K562 (cell line): Measurements from ENCODE around the gene SRSF1. TPM values are rescaled to one million over a fixed set of nuclear protein-coding genes. Genes with fewer than 3 reads are reported as not detected.

Source experiments
- ARID2 ChIP-seq: fragments of 450-650 bp; IDR thresholded peaks from 2 replicates; pipeline ENCODE4 v1.6.1; 2017; ENCODE audit warnings: antibody characterized with exemption, mild to moderate bottlenecking
- CCNT2 ChIP-seq: IDR thresholded peaks from 2 replicates; pipeline ENCODE4 v1.6.1; 2011; ENCODE audit warnings: borderline replicate concordance, low read depth, mild to moderate bottlenecking, moderate library complexity, mixed read lengths, low read length; ENCODE audit not compliant: insufficient read length; ENCODE audit errors: extremely low read depth
- EWSR1 ChIP-seq: fragments of 450-650 bp; IDR thresholded peaks from 2 replicates; pipeline ENCODE4 v1.6.1; 2018; ENCODE audit warnings: borderline replicate concordance, mild to moderate bottlenecking, low read depth, moderate library complexity; ENCODE audit not compliant: partially characterized antibody
- NONO ChIP-seq, 2 experiments: fragments of 200-400 bp in 1 of 2; fragments of 450-650 bp in 1 of 2; formaldehyde crosslinking in 1 of 2; IDR thresholded peaks; 2 replicates each; pipeline ENCODE4 v1.6.1; 2017; ENCODE audit warnings: low read depth in 2 of 2, mild to moderate bottlenecking in 2 of 2, moderate library complexity in 2 of 2, low read length in 1 of 2
- PHB ChIP-seq: fragments of 250-450 bp; sonication (Bioruptor Pico); IDR thresholded peaks from 2 replicates; pipeline ENCODE4 v1.5.0; 2021
- POLR2A ChIP-seq: fragments of 450-650 bp; conservative IDR thresholded peaks from 2 replicates; pipeline ENCODE4 v1.6.1; 2016
- POLR2AphosphoS5 ChIP-seq: IDR thresholded peaks from 2 replicates; pipeline ENCODE4 v1.6.1; 2011; ENCODE audit warnings: mild to moderate bottlenecking, low read depth, low read length, moderate library complexity; ENCODE audit not compliant: control insufficient read depth, insufficient read depth
- RBM39 ChIP-seq: fragments of 200-400 bp; formaldehyde crosslinking; optimal IDR thresholded peaks from 2 replicates; pipeline ENCODE3; 2018; ENCODE audit warnings: low read depth, low read length
- SMAD1 ChIP-seq: fragments of 150-350 bp; IDR thresholded peaks from 2 replicates; pipeline ENCODE4 v1.6.1; 2014; ENCODE audit warnings: low read length, low read depth; ENCODE audit not compliant: partially characterized antibody
- polyA plus RNA-seq, 8 experiments: library from polyadenylated mRNA; depleted of rRNA in 4 of 8; stranded (reverse) in 5 of 8; unstranded in 3 of 8; fragments of >200 nt; fragmentation: Nextera tagmentation in 2 of 8; fragmentation: Illumina TruSeq in 1 of 8; extraction: Ambion mirVana in 2 of 8; extraction: Trizol in 1 of 8; gene quantifications; 2 replicates each; pipeline versions ENCODE4 v1.2.1 to v1.2.3, GENCODE V29; 2011 to 2014; ENCODE audit warnings: inconsistent platforms in 1 of 8, missing spikeins in 1 of 8
- total RNA-seq, 7 experiments: library from RNA; depleted of rRNA in 6 of 7; stranded (reverse); fragments of >200 nt in 6 of 7; fragmentation: Illumina TruSeq in 2 of 7; extraction: Trizol in 2 of 7; gene quantifications; 2 replicates each; pipeline versions ENCODE4 v1.2.1 to v1.2.3, GENCODE V29; 2011 to 2021; ENCODE audit warnings: low replicate concordance in 1 of 7
- TF ChIP-seq, protein P1 (sequence below), 2 experiments: fragments of 450-650 bp; IDR thresholded peaks; 2 replicates each; pipeline ENCODE4 v1.6.1; 2016; ENCODE audit warnings: mild to moderate bottlenecking in 2 of 2, borderline replicate concordance in 1 of 2, low read depth in 1 of 2, moderate library complexity in 1 of 2
- TF ChIP-seq, protein P2 (sequence below): fragments of 450-650 bp; IDR thresholded peaks from 2 replicates; pipeline ENCODE4 v1.6.1; 2014; ENCODE audit warnings: low read depth, mild to moderate bottlenecking, moderate library complexity, borderline replicate concordance
- TF ChIP-seq, protein P3 (sequence below): sonication (generic); formaldehyde crosslinking; IDR thresholded peaks from 2 replicates; pipeline ENCODE4 v1.8.0; 2022; ENCODE audit warnings: missing genetic modification reagents, mild to moderate bottlenecking, moderate library complexity, borderline replicate concordance
- TF ChIP-seq, protein P4 (sequence below): sonication (generic); formaldehyde crosslinking; IDR thresholded peaks from 2 replicates; pipeline ENCODE4 v1.8.0; 2022; ENCODE audit warnings: mild to moderate bottlenecking, low read depth, missing genetic modification reagents

The SRSF1 gene
- total and polyA plus RNA-seq, 9 of the 15 experiments (the other 6 are each of a cell fraction or from before 2014, with no cell fraction given) = 77.8 to 559 (median 442) TPM

DNA sequence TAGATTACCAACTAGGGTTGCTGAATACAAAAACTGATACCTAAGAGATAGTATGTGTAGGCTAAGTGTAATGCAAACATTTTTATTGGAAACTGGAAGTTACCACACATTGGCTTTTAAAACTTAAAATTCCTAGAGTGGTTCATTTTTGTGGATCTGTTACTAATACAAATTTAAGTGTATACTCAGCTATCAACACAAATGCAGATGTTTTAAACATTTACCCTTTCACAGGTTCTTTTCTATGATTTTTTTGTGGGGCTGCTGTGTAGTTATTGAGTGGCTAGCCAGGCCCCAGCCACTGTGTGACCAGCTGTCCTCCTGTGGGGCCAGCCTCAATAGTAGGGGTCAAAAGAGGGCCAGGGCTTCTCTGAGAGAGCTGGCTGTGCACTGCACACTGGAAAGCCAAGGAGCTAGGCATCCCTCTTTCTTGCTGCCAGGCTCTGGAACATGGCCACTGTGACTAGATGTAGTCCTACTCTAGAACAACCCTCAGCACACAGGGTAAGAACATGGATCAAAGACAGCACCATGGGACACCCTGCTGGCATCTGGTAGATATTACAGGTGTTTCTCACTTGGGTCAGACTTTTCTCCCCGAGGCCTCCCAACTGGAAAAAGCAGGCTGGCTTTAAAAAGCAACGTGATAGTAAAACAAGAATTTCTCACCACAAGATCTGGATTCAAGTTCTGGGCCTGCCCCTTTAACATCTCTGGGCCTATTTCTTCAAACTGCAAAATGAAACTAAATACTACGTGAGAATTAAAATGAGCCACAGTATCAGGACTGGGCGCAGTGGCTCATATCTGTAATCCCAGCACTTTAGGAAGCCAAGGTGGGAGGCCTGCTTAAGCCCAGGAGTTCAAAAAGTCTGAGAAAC is 11.7 kb downstream of the SRSF1 start (continued):
- TF ChIP-seq, protein P1, sequence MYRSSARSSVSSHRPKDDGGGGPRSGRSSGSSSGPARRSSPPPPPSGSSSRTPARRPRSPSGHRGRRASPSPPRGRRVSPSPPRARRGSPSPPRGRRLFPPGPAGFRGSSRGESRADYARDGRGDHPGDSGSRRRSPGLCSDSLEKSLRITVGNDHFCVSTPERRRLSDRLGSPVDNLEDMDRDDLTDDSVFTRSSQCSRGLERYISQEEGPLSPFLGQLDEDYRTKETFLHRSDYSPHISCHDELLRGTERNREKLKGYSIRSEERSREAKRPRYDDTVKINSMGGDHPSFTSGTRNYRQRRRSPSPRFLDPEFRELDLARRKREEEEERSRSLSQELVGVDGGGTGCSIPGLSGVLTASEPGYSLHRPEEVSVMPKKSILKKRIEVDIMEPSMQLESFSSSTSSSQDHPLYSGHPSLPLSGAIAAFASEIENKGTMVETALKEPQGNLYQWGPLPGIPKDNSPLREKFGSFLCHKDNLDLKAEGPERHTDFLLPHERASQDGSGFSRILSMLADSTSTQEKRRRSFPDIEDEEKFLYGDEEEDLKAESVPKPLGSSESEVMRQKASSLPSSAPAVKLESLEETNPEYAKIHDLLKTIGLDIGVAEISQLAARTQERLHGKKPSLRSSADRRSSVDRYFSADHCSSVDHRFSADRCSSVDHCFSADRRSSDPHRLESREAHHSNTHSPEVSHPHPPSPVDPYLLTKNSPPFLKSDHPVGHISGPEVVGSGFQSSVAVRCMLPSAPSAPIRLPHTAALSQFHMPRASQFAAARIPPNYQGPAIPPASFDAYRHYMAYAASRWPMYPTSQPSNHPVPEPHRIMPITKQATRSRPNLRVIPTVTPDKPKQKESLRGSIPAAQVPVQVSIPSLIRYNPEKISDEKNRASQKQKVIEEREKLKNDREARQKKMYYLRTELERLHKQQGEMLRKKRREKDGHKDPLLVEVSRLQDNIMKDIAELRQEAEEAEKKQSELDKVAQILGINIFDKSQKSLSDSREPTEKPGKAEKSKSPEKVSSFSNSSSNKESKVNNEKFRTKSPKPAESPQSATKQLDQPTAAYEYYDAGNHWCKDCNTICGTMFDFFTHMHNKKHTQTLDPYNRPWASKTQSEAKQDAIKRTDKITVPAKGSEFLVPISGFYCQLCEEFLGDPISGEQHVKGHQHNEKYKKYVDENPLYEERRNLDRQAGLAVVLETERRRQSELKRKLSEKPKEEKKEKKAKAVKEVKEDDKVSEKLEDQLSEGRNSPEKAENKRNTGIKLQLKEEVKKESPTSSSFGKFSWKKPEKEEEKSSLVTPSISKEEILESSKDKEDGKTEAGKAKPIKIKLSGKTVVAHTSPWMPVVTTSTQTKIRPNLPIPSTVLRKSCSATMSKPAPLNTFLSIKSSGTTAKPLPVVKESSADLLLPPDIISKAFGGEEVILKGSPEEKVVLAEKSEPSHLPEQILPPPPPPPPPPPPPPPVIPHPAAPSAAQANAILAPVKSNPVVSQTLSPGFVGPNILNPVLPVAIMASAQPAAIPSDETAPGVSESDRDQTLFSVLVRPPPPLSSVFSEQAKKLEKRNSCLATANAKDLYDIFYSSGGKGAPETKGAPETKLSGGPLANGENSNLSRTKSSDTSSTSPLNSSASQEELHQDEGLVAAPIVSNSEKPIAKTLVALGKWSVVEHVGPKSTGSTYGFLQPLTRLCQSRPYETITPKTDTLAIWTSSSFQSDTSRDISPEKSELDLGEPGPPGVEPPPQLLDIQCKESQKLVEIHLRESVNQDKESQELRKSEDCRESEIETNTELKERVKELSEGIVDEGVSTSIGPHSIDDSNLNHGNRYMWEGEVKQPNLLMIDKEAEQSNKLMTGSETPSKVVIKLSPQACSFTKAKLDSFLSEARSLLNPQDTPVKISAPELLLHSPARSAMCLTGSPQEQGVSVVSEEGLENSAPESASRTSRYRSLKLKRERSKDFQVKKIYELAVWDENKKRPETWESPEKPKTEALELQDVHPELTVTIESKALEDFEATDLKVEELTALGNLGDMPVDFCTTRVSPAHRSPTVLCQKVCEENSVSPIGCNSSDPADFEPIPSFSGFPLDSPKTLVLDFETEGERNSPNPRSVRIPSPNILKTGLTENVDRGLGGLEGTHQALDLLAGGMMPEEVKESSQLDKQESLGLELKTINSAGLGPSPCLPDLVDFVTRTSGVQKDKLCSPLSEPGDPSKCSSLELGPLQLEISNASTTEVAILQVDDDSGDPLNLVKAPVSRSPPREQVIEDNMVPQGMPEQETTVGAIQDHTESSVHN (IDR thresholded peaks at IDR 0.05; ENCODE audit: borderline replicate concordance in 1 of 2, low read depth in 1 of 2) = no peak
- TF ChIP-seq NONO (IDR thresholded peaks at IDR 0.05; ENCODE audit: low read depth in 2 of 2, low read length in 1 of 2) = 0 out of 4 replicates have a peak, but pooled peaks of 1 of the 2 experiments have one; percentile 26
- TF ChIP-seq RBM39 = peak; percentile 68
- peak; percentile 63 for TF ChIP-seq ARID2
- TF ChIP-seq POLR2A = peak; percentile 79
- TF ChIP-seq EWSR1 = peak; percentile 13
- TF ChIP-seq SMAD1 = peak; percentile 15
- TF ChIP-seq, protein P2, sequence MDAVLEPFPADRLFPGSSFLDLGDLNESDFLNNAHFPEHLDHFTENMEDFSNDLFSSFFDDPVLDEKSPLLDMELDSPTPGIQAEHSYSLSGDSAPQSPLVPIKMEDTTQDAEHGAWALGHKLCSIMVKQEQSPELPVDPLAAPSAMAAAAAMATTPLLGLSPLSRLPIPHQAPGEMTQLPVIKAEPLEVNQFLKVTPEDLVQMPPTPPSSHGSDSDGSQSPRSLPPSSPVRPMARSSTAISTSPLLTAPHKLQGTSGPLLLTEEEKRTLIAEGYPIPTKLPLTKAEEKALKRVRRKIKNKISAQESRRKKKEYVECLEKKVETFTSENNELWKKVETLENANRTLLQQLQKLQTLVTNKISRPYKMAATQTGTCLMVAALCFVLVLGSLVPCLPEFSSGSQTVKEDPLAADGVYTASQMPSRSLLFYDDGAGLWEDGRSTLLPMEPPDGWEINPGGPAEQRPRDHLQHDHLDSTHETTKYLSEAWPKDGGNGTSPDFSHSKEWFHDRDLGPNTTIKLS = peak; percentile 62; the same call in 1 of the 2 replicates
- TF ChIP-seq CCNT2 = peak; percentile 16
- 0 out of 2 replicates have a peak, but pooled peaks have one; percentile 52 for TF ChIP-seq POLR2AphosphoS5
- TF ChIP-seq, protein P3, sequence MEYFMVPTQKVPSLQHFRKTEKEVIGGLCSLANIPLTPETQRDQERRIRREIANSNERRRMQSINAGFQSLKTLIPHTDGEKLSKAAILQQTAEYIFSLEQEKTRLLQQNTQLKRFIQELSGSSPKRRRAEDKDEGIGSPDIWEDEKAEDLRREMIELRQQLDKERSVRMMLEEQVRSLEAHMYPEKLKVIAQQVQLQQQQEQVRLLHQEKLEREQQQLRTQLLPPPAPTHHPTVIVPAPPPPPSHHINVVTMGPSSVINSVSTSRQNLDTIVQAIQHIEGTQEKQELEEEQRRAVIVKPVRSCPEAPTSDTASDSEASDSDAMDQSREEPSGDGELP = peak; percentile 50; the same call in 1 of the 2 replicates
- TF ChIP-seq, protein P4, sequence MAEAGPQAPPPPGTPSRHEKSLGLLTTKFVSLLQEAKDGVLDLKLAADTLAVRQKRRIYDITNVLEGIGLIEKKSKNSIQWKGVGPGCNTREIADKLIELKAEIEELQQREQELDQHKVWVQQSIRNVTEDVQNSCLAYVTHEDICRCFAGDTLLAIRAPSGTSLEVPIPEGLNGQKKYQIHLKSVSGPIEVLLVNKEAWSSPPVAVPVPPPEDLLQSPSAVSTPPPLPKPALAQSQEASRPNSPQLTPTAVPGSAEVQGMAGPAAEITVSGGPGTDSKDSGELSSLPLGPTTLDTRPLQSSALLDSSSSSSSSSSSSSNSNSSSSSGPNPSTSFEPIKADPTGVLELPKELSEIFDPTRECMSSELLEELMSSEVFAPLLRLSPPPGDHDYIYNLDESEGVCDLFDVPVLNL (CRISPR knock-in tag) = no peak
- no peak for TF ChIP-seq PHB (CRISPR knock-in tag)
